H1 (cell line): Measurements from ENCODE around the gene REPS1. TPM values are rescaled to one million over a fixed set of nuclear protein-coding genes. Genes with fewer than 3 reads are reported as not detected.

ENCODE experiments used
- CTCF ChIA-PET: fragments of 300-600 bp; sonication (Branson Sonifier 250); formaldehyde crosslinking; loops from one replicate; lab custom pipeline; 2021; ENCODE audit not compliant: partially characterized antibody; lab: Charles Lee
- POLR2A ChIA-PET: fragments of 300-600 bp; sonication (Branson Sonifier 250); formaldehyde crosslinking; loops from one replicate; lab custom pipeline; 2021; ENCODE audit warnings: inconsistent platforms; ENCODE audit not compliant: partially characterized antibody; lab: Charles Lee
- DNase-seq, 2 experiments: peaks; one replicate each; pipeline versions ENCODE4 v3.0.0 to v3.0.0-alpha.2; 2010 to 2022; ENCODE audit warnings: low spot score in 2 of 2, low read depth in 1 of 2, mixed read lengths in 1 of 2
- FAIRE-seq: peaks from 2 replicates; lab custom pipeline; 2011; peaks lifted over from hg19 to GRCh38; lab: Jason Lieb, UNC
- H2AFZ ChIP-seq: 2 replicates; pipeline ENCODE4 v1.8.1; 2012; ENCODE audit warnings: low read length, inconsistent platforms
- H2AK5ac ChIP-seq: 2 replicates; pipeline ENCODE4 v1.6.1; 2013; ENCODE audit warnings: low read depth, low read length
- H2BK120ac ChIP-seq: replicated peaks from 2 replicates; pipeline ENCODE3; 2013; ENCODE audit warnings: low read depth, low read length, inconsistent platforms
- H2BK12ac ChIP-seq: 2 replicates; pipeline ENCODE4 v1.6.1; 2013; ENCODE audit warnings: low read depth, low read length
- H2BK15ac ChIP-seq: 2 replicates; pipeline ENCODE4 v1.6.1; 2013; ENCODE audit warnings: low read length
- H2BK20ac ChIP-seq: 2 replicates; pipeline ENCODE4 v1.6.1; 2013; ENCODE audit warnings: low read length
- H2BK5ac ChIP-seq: 2 replicates; pipeline ENCODE4 v1.6.1; 2013; ENCODE audit warnings: low read depth, low read length
- H3K14ac ChIP-seq: 2 replicates; pipeline ENCODE4 v1.6.1; 2013; ENCODE audit warnings: inconsistent platforms; ENCODE audit not compliant: insufficient read length
- H3K18ac ChIP-seq: 2 replicates; pipeline ENCODE4 v1.6.1; 2013; ENCODE audit warnings: low read length; ENCODE audit errors: extremely low read depth
- H3K23ac ChIP-seq: 2 replicates; pipeline ENCODE4 v1.6.1; 2013; ENCODE audit warnings: inconsistent platforms; ENCODE audit not compliant: insufficient read length
- H3K23me2 ChIP-seq: 2 replicates; pipeline ENCODE4 v1.6.1; 2013; ENCODE audit warnings: low read depth, low read length
- H3K27ac ChIP-seq: 2 replicates; pipeline ENCODE4 v1.6.1; 2011; ENCODE audit warnings: low read depth, low read length, inconsistent platforms
- H3K27me3 ChIP-seq, 4 experiments: replicated peaks in 1 of 4; 1 replicate in 1 of 4; 2 replicates in 3 of 4; pipeline versions ENCODE4 v1.6.1 to v1.8.1; 2011 to 2013; ENCODE audit warnings: low read length in 3 of 4, mild to moderate bottlenecking in 3 of 4, inconsistent platforms in 2 of 4, mixed read lengths in 2 of 4, moderate library complexity in 1 of 4; ENCODE audit not compliant: control insufficient read depth in 3 of 4, insufficient read depth in 3 of 4; ENCODE audit errors: extremely low read depth in 1 of 4
- H3K36me3 ChIP-seq, 4 experiments: 2 replicates each; pipeline versions ENCODE4 v1.6.1 to v1.8.1; 2011 to 2013; ENCODE audit warnings: mild to moderate bottlenecking in 4 of 4, low read length in 3 of 4, moderate library complexity in 2 of 4, control low read depth in 1 of 4, inconsistent platforms in 1 of 4; ENCODE audit not compliant: insufficient read depth in 4 of 4, control insufficient read depth in 2 of 4
- H3K4ac ChIP-seq: replicated peaks from 2 replicates; pipeline ENCODE3; 2013; ENCODE audit warnings: low read length, low read depth, mixed read lengths, inconsistent platforms; ENCODE audit not compliant: insufficient read length
- H3K4me1 ChIP-seq, 4 experiments: replicated peaks in 1 of 4; 1 replicate in 1 of 4; 2 replicates in 3 of 4; pipeline versions ENCODE4 v1.6.1 to v1.8.1; 2011 to 2013; ENCODE audit warnings: low read length in 3 of 4, inconsistent platforms in 2 of 4, mixed read lengths in 1 of 4; ENCODE audit not compliant: insufficient read depth in 4 of 4, control insufficient read depth in 3 of 4
- H3K4me2 ChIP-seq, 2 experiments: 2 replicates each; pipeline versions ENCODE4 v1.6.1 to v1.8.1; 2011 to 2013; ENCODE audit warnings: low read depth in 2 of 2, low read length in 2 of 2, control low read depth in 1 of 2, inconsistent platforms in 1 of 2, mild to moderate bottlenecking in 1 of 2; ENCODE audit not compliant: insufficient read depth in 1 of 2
- H3K4me3 ChIP-seq, 4 experiments: fragments of 200-600, 300-600 bp in 1 of 4; sonication (generic), shearing (Covaris generic), sonication (Bioruptor Twin) in 1 of 4; 2 replicates each; pipeline versions ENCODE4 v1.5.1 to v1.8.1; 2011 to 2016; ENCODE audit warnings: low read length in 4 of 4, low read depth in 3 of 4, control low read depth in 2 of 4, inconsistent platforms in 2 of 4, mild to moderate bottlenecking in 2 of 4, mixed read lengths in 1 of 4, moderate library complexity in 1 of 4; ENCODE audit not compliant: insufficient read depth in 2 of 4; ENCODE audit errors: extremely low read depth in 1 of 4
- H3K56ac ChIP-seq: replicated peaks from 2 replicates; pipeline ENCODE3; 2013; ENCODE audit warnings: low read depth, mild to moderate bottlenecking, mixed read lengths, low read length, inconsistent platforms; ENCODE audit not compliant: insufficient read length
- H3K79me1 ChIP-seq: 2 replicates; pipeline ENCODE4 v1.6.1; 2013; ENCODE audit warnings: low read depth, low read length, control low read depth
- H3K79me2 ChIP-seq, 2 experiments: 2 replicates each; pipeline versions ENCODE4 v1.6.1 to v1.8.1; 2012 to 2013; ENCODE audit warnings: low read length in 2 of 2, mild to moderate bottlenecking in 2 of 2, inconsistent platforms in 1 of 2; ENCODE audit not compliant: insufficient read depth in 2 of 2, control insufficient read depth in 1 of 2
- H3K9ac ChIP-seq, 4 experiments: replicated peaks in 1 of 4; 1 replicate in 1 of 4; 2 replicates in 3 of 4; pipeline versions ENCODE4 v1.6.1 to v1.8.1; 2011 to 2013; ENCODE audit warnings: low read depth in 3 of 4, low read length in 3 of 4, control low read depth in 2 of 4, mild to moderate bottlenecking in 2 of 4, moderate library complexity in 2 of 4, inconsistent platforms in 1 of 4; ENCODE audit errors: extremely low read depth in 1 of 4
- H3K9me3 ChIP-seq, 2 experiments: 2 replicates each; pipeline versions ENCODE4 v1.6.1 to v1.8.1; 2012 to 2013; ENCODE audit warnings: mild to moderate bottlenecking in 2 of 2, moderate library complexity in 2 of 2, control low read depth in 1 of 2, inconsistent platforms in 1 of 2, low read depth in 1 of 2, low read length in 1 of 2, mixed read lengths in 1 of 2; ENCODE audit not compliant: insufficient read depth in 2 of 2
- H4K20me1 ChIP-seq, 2 experiments: replicated peaks in 1 of 2; 2 replicates each; pipeline versions ENCODE3 to v1.8.1; 2011 to 2013; ENCODE audit warnings: inconsistent platforms in 2 of 2, low read length in 2 of 2, mild to moderate bottlenecking in 1 of 2; ENCODE audit not compliant: insufficient read depth in 2 of 2, control insufficient read depth in 1 of 2
- H4K5ac ChIP-seq: 2 replicates; pipeline ENCODE4 v1.6.1; 2013; ENCODE audit warnings: low read length, low read depth, mixed read lengths, inconsistent platforms; ENCODE audit not compliant: insufficient read length
- H4K8ac ChIP-seq: 2 replicates; pipeline ENCODE4 v1.8.0; 2013; ENCODE audit warnings: mild to moderate bottlenecking, moderate library complexity, low read length, inconsistent platforms; ENCODE audit not compliant: insufficient read depth; ENCODE audit errors: extremely low read depth
- H4K91ac ChIP-seq: replicated peaks from 2 replicates; pipeline ENCODE3; 2013; ENCODE audit warnings: low read length, mixed read lengths, inconsistent platforms; ENCODE audit not compliant: insufficient read length
- NRF1 ChIP-seq: IDR thresholded peaks from 2 replicates; pipeline ENCODE4 v1.6.1; 2011; ENCODE audit warnings: mild to moderate bottlenecking, low read depth, low read length, improper control_type of control experiment
- POLR2AphosphoS5 ChIP-seq: IDR thresholded peaks from 2 replicates; pipeline ENCODE4 v1.6.1; 2011; ENCODE audit warnings: low read depth, low read length
- RBBP5 ChIP-seq: IDR thresholded peaks from 2 replicates; pipeline ENCODE4 v1.7.1; 2012; ENCODE audit warnings: low read depth, mild to moderate bottlenecking, inconsistent platforms, low read length, moderate library complexity, borderline replicate concordance
- RFX5 ChIP-seq: IDR thresholded peaks from 2 replicates; pipeline ENCODE4 v1.6.1; 2011; ENCODE audit warnings: low read depth, low read length, improper control_type of control experiment, borderline replicate concordance
- SAP30 ChIP-seq: fragments of 300-600 bp; sonication (generic); IDR thresholded peaks from 2 replicates; pipeline ENCODE4 v1.7.1; 2012; ENCODE audit warnings: low read length, moderate library complexity, mild to moderate bottlenecking, inconsistent platforms; ENCODE audit not compliant: insufficient read depth, insufficient replicate concordance
- SUZ12 ChIP-seq: fragments of 200-600 bp; sonication (generic); IDR thresholded peaks from 2 replicates; pipeline ENCODE4 v1.6.1; 2012; ENCODE audit warnings: mild to moderate bottlenecking, inconsistent platforms, low read length, moderate library complexity, mixed read lengths
- TCF12 ChIP-seq: IDR thresholded peaks from 2 replicates; pipeline ENCODE4 v1.6.1; 2011; ENCODE audit warnings: low read depth, mild to moderate bottlenecking, low read length
- ZNF274 ChIP-seq: IDR thresholded peaks from 2 replicates; pipeline ENCODE4 v1.7.0; 2012; ENCODE audit warnings: low read length, borderline replicate concordance; ENCODE audit errors: extremely low read depth
- WGBS, 2 experiments: shearing (Covaris generic) in 1 of 2; methylation state at CpG; one replicate each; pipeline versions ENCODE4 v1.1.6 to v1.1.7; 2013 to 2015; ENCODE audit warnings: low lambda C conversion rate in 2 of 2, mixed read lengths in 2 of 2, inconsistent platforms in 1 of 2, low coverage in 1 of 2, missing lambda C conversion rate in 1 of 2; ENCODE audit not compliant: insufficient replicate concordance in 2 of 2, insufficient coverage in 1 of 2, insufficient read length in 1 of 2; ENCODE audit errors: extremely low coverage in 1 of 2, missing lambda C conversion rate in 1 of 2; 5-methylcytosine and 5-hydroxymethylcytosine counted together
- polyA plus RNA-seq, 7 experiments: library from polyadenylated mRNA; depleted of rRNA in 3 of 7; stranded (reverse) in 5 of 7; unstranded in 2 of 7; fragments of >200 nt in 5 of 7; fragments of 200-250 nt in 2 of 7; gene quantifications; 1 replicate in 5 of 7; 2 replicates in 1 of 7; 4 replicates in 1 of 7; pipeline versions ENCODE4 v1.2.1 to v1.2.3, GENCODE V29; 2011 to 2013; ENCODE audit warnings: missing spikeins in 2 of 7, mixed read lengths in 2 of 7
- total RNA-seq: library from RNA; stranded (reverse); fragmentation: NEBNext Ultra II Directional; extraction: Animal tissue kit (Norgen Biotek cat#: 25700); gene quantifications from 2 replicates; pipeline ENCODE4 v1.2.1, GENCODE V29; 2021

The REPS1 gene
- total and polyA plus RNA-seq, 2 of the 8 experiments (the other 6 are each of a cell fraction or from before 2014, with no cell fraction given), result 52.1 to 68.9 TPM

DNA sequence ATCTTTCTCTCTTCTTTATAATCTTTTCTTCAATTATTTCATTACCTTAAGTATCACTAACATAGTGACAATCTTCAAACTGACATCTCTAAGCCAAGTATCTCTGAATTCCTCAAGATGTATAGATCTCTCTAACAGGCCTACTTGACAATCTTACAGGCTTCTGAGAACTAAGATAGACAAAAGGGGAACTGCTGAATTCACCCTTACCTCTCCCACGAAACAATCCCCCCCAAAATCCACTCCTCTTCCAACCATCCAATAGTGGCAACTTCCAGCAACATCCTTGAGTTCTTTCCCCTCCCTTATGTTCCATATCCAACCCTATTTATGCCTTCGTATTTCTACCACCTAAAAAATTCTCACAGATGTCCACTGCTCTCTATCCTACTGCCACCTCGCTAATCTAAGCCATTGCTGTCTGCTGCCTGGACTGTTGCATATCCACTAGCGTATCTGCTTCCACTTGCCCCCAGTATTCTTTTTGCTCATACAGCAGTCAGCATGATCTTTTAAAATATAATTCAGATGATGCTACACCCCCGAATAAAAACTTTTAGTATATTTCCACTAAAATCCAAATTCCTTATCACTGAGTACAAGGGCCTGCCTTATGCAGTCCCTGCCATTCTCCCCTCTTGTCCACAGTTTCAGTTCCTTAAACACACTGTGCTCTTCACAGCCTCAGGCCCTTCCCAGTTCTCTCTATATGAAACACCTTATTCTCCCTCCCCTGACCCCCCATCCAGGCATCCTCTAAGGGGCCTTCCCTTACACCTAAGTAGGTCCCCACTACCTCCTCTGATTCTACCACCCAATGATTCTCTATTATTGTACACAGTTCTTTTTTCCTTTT, 8.0 kb downstream of the REPS1 start:
- TF ChIP-seq RBBP5 (no peak), NRF1 (no peak), TCF12 (no peak), SAP30 (no peak), POLR2AphosphoS5 (no peak), SUZ12 (no peak), ZNF274 (no peak), RFX5 (no peak)
- no peaks in the 10 kb centered on the region for H3K9me3 ChIP-seq
- H2BK15ac ChIP-seq, result no peak overlapping the region
- H3K27ac ChIP-seq, result no peak overlapping the region
- no peak overlapping the region for H3K18ac ChIP-seq
- H4K8ac ChIP-seq, result no peak overlapping the region
- FAIRE-seq (no peak), DNase-seq (no peak)
- no peaks in the 10 kb centered on the region for H3K27me3 ChIP-seq
- no peak overlapping the region for H2BK120ac ChIP-seq
- H2BK20ac ChIP-seq, result no peak overlapping the region; the same call in 1 of the 2 replicates
- POLR2A ChIA-PET, result interaction anchor here (2.3 kb wide), 1 partner anchor 50 kb away, joined by 8 read pairs; no protein-coding TSS in a partner anchor
- H3K79me2 ChIP-seq, result peaks cover 43 to 99% of the 10 kb centered on the region in 2 experiments
- H2BK5ac ChIP-seq, result no peak overlapping the region
- H3K9ac ChIP-seq, result no peak overlapping the region; a peak in 1 of 7 replicates
- no peaks in the 10 kb centered on the region for H3K23me2 ChIP-seq
- H4K91ac ChIP-seq, result no peak overlapping the region
- CTCF ChIA-PET, result no interaction called here
- no peak overlapping the region for H3K4me3 ChIP-seq
- no peak overlapping the region for H3K56ac ChIP-seq
- no peak overlapping the region for H2AK5ac ChIP-seq
- no peak overlapping the region for H3K4ac ChIP-seq
- H3K14ac ChIP-seq, result no peak overlapping the region
- peaks cover 4 to 12% of the 10 kb centered on the region in 2 experiments for H4K20me1 ChIP-seq
- 81% methylated on average over 5 of the region's 5 CpGs; no CpG with 5 or more reads in 1 of the 2 experiments for WGBS, 2 experiments
- no peak overlapping the region for H4K5ac ChIP-seq
- H2BK12ac ChIP-seq, result no peak overlapping the region
- no peak overlapping the region; a peak in 1 of 4 replicates for H3K4me2 ChIP-seq
- no peak overlapping the region for H3K23ac ChIP-seq
- peaks cover 8% of the 10 kb centered on the region for H3K79me1 ChIP-seq
- peaks cover 2 to 18% (median 9%) of the 10 kb centered on the region in 4 experiments; a peak in 3 of 7 replicates for H3K4me1 ChIP-seq
- H2AFZ ChIP-seq, result no peak overlapping the region
- H3K36me3 ChIP-seq, result no peaks in the 10 kb centered on the region
